Measurements from ENCODE around the gene MTCL3.

The MTCL3 gene

DNA sequence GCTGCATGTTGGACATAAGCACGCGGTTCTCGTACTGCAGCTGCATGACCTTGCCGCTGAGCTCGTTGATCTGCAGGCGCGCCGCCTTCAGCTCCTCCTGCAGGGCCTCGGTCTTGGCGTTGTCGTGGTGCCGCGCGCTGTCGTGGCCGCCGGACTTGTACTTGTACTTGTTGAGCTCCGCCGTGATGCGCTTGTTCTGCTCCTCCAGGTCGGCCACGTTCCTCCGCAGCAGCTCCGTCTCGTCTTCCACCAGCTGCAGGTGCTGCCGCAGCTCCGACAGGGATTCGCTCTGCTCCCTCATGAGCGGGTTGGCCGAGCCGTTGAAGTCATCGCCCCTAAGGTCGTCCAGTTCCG is 43.3 kb downstream of the MTCL3 start:
- DNase-seq (ENCODE audit: low read depth), result no peak
- no peak overlapping the region for H3K4me3 ChIP-seq (ENCODE audit: low read depth, low read length)

- no peak overlapping the region for H3K4me3 ChIP-seq (ENCODE audit: low read depth, low read length)
- DNase-seq (ENCODE audit: low read depth), result no peak
These were observed 43.9 kb downstream of the MTCL3 start for GRCh38 chr6:127475135-127475822.

GRCh38 chr6:127471379-127472255 is 47.5 kb downstream of the MTCL3 start:
- DNase-seq (ENCODE audit: low read depth), result no peak

DNA sequence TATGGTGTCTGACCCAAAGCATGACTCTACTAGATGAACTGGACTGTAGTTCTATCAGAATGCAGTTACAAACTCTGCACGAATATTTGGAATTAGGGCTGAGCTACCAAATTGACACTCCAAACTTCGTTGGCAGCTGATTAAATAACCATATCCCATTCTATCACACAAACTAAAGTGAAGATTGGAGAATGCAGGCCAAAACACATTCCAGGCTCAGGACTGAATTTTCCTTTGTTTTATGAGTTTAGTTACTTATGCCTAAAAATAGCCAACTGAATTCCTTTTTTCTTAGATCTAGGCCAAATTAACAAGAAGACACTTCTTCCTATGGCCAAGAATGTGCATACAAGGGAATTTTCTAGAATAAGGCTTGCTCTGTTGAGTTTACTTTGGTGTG is 50.2 kb downstream of the MTCL3 start:
- DNase-seq (ENCODE audit: low read depth), result no peak

More at GRCh38 chr6:127471379-127472255, 47.5 kb downstream of the MTCL3 start:
- H3K4me3 ChIP-seq (ENCODE audit: low read depth, low read length), result no peak overlapping the region

DNA sequence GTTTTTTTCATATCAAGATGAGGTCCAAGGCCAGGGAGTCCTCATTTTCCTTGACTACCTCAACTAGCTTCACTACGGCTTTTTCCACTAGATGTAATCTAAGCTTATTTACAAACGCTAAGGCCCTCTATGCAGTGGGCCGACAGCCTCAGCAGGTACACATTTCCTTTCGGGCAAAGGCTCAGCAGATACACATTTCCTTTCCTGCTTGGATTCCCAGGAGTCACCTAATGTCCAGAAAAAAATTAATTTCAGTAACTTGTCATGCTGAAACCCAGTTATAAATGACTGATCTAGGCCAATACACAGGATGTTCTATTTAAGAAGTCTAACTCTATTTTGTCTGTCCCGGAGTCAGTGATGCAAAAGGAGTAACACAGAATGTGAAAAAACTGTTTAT is 52.7 kb downstream of the MTCL3 start:
- H3K4me3 ChIP-seq (ENCODE audit: low read depth, low read length), result no peak overlapping the region

More for the DNA sequence above, 50.2 kb downstream of the MTCL3 start:
- H3K4me3 ChIP-seq (ENCODE audit: low read depth, low read length), result no peak overlapping the region

GRCh38 chr6:127464881-127465459 is 54.2 kb downstream of the MTCL3 start:
- no peak overlapping the region for H3K4me3 ChIP-seq (ENCODE audit: low read depth, low read length)

More for the DNA sequence above, 52.7 kb downstream of the MTCL3 start:
- no peak for DNase-seq (ENCODE audit: low read depth)

GRCh38 chr6:127464161-127464880 is 54.8 kb downstream of the MTCL3 start:
- DNase-seq (ENCODE audit: low read depth), result peak; percentile 66

More at GRCh38 chr6:127464881-127465459, 54.2 kb downstream of the MTCL3 start:
- peak; percentile 32 for DNase-seq (ENCODE audit: low read depth)

DNA sequence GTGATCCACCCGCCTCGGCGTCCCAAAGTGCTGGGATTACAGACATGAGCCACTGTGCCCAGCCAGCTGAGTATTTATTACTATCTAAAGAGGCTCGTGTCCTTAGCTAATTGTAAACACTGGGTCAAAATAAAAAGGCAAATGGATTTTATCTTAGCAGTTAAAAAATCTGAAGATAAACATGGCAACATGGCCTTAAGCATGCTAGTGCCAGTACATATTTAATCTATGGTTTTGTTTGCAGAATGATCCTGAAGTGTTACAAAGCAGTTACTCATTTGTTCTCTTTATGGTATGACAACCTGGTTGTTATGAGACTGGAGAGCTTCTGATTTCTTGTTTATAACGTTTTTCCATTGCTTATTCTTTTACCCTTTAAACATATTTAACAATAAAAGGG is 56.1 kb downstream of the MTCL3 start:
- no peak overlapping the region for H3K4me3 ChIP-seq (ENCODE audit: low read depth, low read length)
- DNase-seq (ENCODE audit: low read depth), result no peak

More at GRCh38 chr6:127464161-127464880, 54.8 kb downstream of the MTCL3 start:
- no peak overlapping the region for H3K4me3 ChIP-seq (ENCODE audit: low read depth, low read length)

- DNase-seq (ENCODE audit: low read depth), result no peak
- H3K4me3 ChIP-seq (ENCODE audit: low read depth, low read length), result no peak overlapping the region
These were observed 56.8 kb downstream of the MTCL3 start for GRCh38 chr6:127462376-127462775.

- no peak for DNase-seq (ENCODE audit: low read depth)
- H3K4me3 ChIP-seq (ENCODE audit: low read depth, low read length), result no peak overlapping the region
These were observed 58.7 kb downstream of the MTCL3 start for GRCh38 chr6:127460465-127460864.

DNA sequence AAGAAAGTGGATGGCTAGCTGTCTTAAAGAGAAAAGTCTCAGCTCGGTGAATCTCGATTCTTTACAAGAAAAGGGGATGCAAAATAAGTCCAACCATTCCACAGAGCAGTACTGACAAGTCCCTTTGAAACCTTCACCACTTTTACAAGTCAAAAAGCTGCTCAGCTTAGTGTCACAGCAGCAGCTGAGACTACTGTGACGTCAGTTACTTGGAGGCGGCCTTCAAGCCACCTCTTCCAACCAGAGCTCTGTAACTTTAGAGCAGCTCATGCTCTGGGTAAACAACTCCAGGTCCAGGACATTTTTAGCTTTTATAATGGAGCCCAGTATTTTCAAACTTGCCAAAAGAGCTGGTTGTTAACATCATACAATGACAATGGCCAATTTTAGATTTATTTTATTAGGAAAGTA is 59.9 kb downstream of the MTCL3 start, which contains the start of gene KIAA0408:
Gene KIAA0408, minus strand, starts transcription at position 159 of the 411 bp plus-strand sequence. CDS start 5,408 bp downstream, outside the sequence.
- peak; percentile 76 for DNase-seq (ENCODE audit: low read depth)
- peak within 1 kb of the TSS; percentile 27 for H3K4me3 ChIP-seq (ENCODE audit: low read depth, low read length)

- peak overlapping the region; percentile 27 for H3K4me3 ChIP-seq (ENCODE audit: low read depth, low read length)
- DNase-seq (ENCODE audit: low read depth), result peak; percentile 67
These were observed 60.3 kb downstream of the MTCL3 start for GRCh38 chr6:127458817-127459216.

DNA sequence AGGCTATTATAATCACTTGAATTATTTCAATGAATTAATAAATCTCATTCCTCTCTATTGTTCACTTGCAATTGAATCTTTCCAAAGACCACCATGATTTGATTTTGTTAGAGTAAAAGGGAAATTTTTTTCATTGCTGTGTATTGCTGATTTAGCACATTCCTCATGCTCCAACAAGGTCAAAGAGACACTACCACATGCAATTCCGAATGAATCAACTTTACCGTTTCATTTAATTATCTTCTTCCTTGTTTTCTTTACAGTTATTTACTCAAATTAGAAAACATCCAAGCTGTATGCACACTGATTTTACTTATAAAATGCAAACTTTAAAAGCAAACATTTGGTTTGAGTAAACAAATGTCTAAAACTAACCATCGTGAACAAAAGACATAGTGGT is 60.9 kb downstream of the MTCL3 start:
- H3K4me3 ChIP-seq (ENCODE audit: low read depth, low read length), result peak overlapping the region; percentile 27
- DNase-seq (ENCODE audit: low read depth), result no peak

- peak; percentile 86 for DNase-seq (ENCODE audit: low read depth)
- H3K4me3 ChIP-seq (ENCODE audit: low read depth, low read length), result no peak overlapping the region
These were observed 61.6 kb downstream of the MTCL3 start for GRCh38 chr6:127457456-127458064.

DNA sequence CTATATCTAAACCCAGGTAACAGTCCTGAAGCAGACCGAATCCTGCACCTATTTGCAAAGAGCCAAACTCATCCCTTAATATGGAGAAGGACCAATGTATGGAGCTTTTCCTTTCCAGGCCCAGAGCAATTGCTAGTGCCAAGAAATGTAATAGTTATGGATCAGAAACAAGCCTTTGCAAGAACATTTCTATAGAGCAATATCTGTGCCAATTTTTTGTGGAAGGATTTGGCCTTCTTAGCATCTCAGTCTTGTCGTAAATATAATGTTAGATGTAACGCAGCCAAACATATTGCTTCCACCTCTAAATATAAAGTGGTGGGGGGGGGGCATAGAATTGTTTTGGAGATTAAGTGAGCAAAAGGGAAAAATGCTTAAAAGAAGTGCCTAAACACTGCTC is 62.7 kb downstream of the MTCL3 start:
- no peak for DNase-seq (ENCODE audit: low read depth)
- H3K4me3 ChIP-seq (ENCODE audit: low read depth, low read length), result no peak overlapping the region

DNA sequence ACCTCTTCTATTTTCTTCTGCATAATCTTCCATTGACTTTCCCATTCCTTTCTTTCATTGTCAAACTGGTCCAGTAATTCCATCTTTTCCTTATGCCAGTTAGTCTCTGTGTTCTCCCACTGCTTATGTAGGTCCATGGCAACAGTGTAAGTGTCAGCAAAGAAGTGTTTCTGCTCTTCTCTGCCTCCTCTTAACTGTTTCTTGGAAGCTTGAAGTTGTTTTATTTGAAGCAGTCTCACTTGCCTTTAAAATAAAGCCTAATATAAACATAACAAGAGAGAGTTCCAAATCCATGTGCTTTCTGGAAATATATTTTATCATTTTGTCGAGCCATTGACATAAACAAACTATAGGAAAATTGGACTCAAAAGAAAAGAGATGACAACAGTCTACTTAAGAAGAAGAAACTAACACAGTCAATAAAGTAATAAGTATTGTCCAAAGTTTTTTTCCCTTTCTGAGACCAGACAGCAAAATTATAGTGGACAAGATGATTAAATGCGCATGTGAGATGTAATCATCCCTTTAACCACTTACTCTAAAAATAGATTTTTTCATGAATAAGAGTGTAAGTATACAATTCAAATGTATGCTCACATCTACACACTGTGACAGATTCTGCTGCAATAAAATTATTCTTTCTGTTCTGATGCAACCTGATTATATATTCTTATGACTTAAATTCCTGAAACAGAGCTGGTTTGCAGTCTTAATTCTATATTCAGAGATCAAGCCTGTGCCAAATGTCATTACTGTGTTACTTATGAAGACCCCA is 65.1 kb downstream of the MTCL3 start:
- H3K4me3 ChIP-seq (ENCODE audit: low read depth, low read length), result no peak overlapping the region
- DNase-seq (ENCODE audit: low read depth), result no peak

- H3K4me3 ChIP-seq (ENCODE audit: low read depth, low read length), result no peak overlapping the region
- DNase-seq (ENCODE audit: low read depth), result no peak
These were observed 66.3 kb downstream of the MTCL3 start for GRCh38 chr6:127452803-127453202.

GRCh38 chr6:127451388-127451787 is 67.7 kb downstream of the MTCL3 start:
- no peak for DNase-seq (ENCODE audit: low read depth)
- H3K4me3 ChIP-seq (ENCODE audit: low read depth, low read length), result no peak overlapping the region

Measured in skeletal muscle cell (primary cell).